SHP77 treated with DMSO at 0.1 percent for 48 hours (cell line): Measurements from ENCODE around the gene MCAM.

Experiments used
- DNase-seq: peaks from one replicate; lab custom pipeline; 2025; lab: John Stamatoyannopoulos, UW

Gene MCAM

DNA sequence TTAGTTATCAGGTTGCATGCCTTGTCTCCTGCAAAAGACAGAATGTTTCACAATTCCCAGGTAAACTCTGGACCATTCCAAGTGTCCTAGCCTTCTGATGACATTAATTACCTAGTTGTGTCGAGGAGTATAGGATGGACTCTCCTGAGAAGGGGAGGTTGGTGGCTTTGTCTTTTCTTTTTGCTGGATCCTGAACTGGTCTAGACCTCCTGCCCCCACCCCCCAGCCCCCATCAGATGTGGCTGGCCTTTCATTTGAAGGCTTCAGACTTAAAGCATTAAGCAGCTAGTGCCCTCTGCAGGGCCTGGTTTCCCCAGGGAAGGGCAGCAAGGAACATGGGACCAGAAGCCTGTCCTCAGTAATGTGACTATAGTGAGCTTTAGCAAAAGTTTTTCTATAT is 9.7 kb downstream of the MCAM start:
- DNase-seq = no peak

DNA sequence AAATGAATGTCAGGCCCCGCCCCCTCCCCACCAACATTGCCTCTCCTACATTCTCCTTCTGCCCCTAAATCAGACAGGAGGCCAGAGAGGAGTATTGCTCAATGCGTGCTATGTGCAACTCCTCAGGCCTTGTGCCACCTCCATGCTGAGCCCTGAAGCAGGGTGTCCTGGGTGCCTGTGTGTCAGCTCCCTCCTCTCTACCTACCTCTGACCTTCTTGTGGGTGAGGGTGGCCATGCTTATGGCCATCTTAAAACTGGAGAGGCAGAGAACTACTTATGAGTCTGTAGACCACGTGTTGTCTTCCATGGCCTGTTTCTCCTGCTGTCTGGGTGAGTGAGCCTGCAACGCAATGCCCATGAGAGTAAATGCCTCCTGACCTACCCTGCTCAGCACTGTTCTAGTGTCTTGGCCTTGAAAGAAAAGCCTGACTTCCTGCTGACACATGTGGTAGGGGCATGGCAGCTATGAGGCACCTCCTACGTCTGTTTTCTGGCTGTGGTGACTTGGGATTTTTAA is 10.5 kb downstream of the MCAM start:
- no peak for DNase-seq

DNA sequence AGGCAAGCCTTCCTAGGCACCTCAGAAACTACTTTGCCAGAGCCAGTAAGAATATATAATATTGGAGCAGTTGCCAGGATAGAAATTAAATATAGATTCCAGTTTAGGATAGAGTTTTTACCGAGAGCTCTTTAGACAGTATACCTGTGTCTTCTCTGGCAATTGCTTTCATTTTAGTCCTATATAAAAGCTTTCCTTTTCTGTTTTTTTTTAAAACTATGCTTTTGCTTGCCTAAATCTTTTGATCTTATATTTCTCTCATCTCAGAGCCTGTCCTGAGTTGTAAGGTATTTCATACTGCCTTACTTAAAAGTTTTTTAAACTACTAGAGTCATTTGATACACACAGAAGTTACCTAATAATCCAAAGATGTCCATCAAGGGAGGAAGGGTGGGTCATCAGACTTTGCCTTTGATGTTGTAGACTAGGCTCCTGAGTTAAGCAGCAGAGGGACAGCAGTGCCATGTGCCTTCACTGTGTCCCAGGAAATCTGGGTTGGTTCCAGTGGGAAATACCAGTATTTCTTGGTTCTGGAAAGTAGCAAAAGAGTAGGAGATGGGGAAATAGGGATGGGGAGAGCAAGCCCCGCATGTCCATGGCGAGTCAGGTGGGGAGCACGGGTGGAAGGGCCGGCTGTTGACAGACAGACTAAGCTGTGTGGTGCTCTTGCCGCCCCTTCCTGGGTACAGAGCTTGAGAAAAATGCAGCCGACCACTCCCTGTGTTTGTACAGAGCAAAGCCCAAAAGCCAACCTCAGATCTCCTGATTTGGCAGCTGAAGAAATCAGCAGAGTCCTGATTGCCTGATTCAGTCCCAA is 11.2 kb downstream of the MCAM start:
- no peak for DNase-seq

DNA sequence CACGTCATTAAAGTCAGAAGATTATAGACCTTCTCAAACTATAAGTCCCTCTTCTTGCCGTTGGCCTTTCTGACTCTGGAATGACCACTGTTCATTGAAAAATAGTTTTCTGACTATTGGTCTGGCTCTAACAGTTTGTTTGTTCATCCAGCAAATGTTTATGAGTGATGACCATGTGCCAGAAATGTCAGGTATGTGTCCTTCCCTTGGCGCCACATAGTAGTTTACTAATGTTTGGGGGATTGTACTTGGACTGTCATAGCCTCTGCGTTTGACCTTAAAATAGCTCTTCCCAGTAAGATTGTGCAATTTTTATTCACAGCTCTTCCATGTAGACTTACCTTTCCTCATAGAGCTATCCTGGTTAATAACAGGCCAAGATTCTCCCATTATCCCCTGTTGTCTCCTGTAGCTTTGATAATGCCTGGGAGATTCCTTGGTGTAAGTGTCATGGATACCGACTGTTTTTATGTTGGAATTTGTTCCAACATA is 13.7 kb downstream of the MCAM start:
- no peak for DNase-seq

DNA sequence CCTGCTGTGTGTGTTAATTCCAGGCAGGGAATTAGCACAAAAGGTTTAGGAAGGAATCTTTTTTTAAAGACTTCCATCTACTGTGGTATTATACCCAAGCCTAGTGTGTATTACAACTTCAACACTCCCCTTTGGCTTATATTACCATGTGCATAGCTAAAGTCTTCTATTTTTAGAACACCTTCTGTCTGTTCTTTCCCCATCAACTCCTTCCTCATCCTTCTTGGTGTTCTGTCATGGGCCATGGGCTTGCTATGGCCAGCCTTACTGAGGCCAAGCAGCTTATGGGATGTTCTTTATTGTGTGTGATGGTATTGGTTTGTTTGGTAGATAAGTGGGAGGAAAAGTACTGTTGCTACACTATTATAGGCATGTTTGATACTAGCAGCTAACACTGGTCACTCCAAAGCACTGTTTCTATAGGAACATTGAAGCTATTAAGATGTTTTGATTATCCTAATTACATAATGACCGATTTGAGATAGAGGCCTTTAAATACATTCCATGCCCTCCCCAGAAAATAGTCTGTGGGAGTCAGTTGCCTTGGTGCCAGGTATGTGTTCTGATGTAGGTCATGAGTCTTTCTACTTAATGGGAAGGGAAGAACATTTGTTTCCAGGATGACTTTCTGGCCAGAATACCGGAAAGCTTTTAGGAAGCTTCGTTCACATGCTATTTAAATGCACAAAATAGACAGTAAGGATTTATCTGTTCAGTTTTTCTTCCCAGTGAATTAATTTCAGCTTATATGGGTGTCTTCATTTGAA is 16.5 kb downstream of the MCAM start:
- DNase-seq = no peak

DNA sequence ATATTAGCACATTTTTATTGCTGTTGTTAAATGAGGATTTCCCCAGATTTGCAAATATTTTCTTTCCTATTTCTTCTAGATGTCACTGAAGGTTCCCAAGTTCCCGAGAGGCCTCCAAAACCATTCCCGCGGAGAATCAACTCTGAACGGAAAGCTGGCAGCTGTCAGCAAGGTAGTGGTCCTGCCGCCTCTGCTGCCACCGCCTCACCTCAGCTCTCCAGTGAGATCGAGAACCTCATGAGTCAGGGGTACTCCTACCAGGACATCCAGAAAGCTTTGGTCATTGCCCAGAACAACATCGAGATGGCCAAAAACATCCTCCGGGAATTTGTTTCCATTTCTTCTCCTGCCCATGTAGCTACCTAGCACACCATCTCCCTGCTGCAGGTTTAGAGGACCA is 17.5 kb downstream of the MCAM start:
- no peak for DNase-seq

DNA sequence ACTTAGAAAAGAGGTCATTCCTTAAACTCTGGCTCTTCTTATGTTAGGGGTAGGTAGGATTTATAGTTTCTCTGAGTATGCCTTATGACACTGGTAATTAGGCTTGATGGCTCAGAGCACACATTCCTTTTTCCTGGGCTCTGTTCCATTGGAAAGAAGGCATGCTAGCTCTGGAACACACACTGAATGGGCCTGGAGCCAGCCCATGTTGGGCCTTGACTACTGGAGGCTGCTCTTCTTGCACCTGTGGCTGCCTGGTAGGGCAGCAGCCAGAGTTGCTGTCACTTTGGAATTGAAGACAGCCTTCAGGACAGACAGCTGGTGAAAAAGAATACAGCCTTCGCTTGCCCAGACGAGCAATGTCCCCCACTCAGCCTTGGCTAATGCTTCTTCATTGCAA is 18.2 kb downstream of the MCAM start:
- DNase-seq = no peak

DNA sequence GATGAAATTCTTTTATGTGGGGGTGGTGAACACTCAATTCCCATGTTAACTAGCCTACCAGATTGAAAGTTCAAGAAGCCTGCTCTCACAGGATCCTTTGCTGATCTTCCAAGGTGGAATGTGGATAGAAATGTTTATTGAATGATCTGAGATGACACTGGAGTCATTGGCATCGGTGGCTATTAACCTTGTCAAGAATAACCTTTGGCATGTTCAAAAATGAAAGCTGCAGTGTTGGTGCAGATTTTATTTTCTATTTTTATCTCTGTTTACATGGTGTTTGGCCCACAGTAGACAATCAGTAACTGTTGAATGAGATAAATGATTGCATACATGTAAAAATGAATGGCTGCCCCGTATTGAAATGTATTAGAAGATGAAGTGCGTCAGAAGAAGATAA is 19.0 kb downstream of the MCAM start:
- no peak for DNase-seq

DNA sequence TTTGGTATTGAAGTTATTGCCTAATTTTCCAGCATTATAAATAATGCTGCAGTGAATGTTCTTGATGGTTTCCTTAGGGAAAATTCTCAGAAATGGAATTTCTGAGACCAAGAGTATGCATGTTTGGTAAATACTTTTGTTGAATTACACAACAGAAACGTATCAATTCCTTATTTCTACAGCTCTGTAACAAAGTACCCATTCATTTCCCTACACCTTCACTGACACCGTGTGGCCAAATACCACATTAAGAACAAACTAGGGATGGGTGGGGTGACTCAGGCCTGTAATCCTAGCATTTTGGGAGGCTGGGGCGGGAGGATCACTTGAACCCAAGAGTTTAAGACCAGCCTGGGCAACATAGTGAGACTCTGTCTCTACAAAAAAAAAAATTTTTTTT is 21.8 kb downstream of the MCAM start:
- no peak for DNase-seq

DNA sequence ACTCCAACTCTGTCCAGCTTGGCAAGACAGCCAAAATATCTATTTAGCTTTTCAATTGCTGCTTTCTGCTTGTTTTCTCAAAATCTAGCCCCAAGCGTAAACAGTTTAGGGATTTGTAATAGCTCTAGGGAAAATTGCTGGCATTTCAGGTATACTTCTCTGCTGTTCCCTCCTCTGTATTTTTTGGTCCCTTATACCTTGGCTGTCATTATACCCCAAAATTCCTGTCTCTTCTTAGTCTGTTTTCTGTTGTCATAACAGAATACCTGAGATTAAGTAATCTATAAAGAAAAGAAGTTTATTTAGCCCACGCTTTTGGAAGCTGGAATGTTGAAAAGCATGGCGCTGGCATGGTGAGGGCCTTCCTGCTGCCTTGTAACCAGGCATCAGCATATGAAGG is 23.5 kb downstream of the MCAM start:
- no peak for DNase-seq

DNA sequence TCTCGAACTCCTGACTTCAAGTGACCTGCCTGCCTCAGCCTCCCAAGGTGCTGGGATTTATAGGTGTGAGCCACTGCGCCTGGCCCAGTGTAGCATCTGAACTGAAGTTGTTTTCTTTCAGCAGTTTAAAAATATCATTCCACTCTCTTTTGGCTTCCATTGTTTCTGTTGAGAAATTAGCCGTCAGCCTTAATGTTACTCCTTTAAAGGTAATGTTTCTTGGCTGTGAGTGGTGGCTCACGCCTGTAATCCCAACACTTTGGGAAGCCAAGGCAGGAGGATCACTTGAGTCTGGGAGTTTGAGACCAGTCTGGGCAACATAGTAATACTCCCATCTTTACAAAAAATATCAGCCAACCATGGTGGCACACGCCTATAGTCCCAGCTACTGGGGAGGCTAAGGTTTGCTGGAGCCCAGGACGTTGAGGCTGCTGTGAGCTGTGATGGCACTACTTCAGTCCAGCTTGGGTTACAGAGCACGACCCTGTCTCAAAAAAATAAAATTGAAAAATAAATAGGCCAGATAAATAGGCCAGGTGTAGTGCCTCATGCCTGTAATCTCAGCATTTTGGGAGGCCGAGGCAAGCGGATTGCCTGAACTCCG is 25.9 kb downstream of the MCAM start:
- no peak for DNase-seq

DNA sequence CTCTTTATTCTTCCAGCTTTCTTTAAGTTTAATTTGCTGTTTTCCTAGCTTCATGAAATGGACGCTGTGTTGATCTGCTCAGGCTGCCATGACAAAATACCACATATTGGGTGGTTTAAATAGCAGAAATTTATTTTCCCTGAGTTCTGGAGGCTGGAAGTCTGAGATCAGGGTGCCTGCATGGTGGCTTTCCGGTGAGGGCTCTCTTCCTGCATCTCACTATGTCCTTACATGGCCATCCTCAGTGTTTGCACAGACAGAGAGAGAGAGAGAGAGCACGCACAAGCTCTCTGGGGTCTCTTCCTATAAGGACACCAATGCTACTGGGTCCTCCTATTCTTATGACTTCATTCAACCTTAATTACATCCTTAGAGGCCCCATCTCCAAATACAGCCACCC is 28.7 kb downstream of the MCAM start:
- DNase-seq = no peak

DNA sequence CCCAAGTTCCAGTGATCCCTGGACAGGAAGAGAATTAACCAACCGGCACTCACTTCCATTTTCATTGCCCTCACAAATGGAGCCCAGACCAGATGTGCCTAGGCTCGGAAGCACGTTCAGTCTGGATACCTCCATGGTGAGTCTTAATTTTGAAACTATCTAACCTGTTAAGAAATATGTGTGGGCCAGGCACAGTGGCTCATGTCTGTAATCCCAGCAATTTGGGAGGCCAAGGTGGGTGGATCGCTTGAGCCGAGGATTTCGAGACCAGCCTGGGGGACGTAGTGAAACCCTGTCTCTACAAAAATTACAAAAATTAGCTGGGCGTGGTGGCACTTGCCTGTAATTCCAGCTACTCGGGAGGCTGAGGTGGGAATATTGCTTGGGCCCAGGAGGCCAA is 31.5 kb downstream of the MCAM start:
- DNase-seq = no peak

DNA sequence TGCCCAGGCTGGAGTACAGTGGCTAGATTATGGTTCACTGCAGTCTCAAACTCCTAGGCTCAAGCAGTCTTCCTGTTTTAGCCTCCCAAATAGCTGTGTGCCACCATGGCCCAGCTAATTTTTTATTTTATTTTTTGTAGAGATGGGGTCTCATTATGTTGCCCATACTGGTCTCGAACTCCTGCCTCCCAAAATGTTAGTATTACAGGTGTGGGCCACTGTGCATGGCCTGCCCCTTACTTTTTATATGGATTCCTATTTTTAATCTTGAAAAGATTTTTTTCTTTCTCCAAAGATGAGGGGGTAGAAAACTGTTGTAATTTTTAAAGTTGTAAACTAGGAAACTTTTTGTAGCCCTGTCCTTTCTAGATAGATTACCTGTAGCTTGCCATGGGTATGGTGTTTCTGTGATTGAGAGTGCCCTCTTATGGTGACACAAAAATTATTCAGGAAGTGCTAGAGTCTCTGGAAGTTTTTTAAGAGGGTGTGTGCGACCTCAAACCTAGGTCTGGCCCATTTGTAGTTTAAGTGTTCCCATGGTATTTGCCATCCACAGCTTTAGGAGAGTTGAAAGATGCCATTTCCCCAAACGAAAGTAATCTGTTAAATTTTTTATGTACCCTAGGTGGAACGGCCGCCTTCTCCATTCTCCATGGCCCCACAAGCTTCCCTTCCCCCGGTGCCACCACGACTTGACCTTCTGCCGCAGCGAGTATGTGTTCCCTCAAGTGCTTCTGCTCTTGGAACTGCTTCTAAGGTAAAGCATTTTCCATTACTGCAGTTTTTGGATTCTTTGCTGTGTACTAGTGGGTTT is 32.4 kb downstream of the MCAM start:
- DNase-seq = no peak

DNA sequence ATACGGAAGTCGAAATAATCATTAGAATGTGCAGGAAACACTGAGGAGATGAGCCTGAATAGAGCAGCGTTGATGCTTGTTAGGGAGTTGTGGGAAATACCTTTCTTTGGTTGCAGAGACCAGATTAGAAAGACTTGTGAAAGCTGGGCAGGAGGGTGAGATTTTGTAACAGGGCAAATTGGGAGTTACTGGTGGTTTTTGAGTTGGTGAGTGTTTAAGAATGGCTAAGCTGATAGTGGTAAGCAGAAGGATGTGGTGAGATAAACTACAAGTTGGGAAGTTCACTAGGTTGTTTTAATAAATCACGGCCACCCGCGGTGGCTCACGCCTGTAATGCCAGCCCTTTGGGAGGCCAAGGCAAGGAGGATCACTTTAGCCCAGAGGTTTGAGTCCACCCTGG is 34.4 kb downstream of the MCAM start:
- DNase-seq = no peak

DNA sequence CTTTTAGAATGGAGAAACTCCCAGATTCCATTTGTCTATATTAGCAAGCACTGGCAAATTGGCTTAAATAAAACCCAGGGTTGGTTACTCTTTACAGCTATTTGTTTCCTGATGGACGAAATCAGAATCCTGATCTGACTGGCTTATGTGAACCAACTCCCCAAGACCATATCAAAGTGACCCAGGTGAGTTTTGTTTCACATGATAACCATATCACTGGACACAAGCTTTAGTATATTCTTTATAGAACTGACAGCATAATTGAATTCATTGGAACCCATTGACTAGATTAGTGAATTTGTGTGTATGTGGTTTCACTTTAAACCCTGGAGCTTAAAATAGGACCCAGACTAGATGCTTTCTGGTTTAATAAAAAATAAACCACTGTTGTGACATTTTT is 39.3 kb downstream of the MCAM start:
- no peak for DNase-seq

DNA sequence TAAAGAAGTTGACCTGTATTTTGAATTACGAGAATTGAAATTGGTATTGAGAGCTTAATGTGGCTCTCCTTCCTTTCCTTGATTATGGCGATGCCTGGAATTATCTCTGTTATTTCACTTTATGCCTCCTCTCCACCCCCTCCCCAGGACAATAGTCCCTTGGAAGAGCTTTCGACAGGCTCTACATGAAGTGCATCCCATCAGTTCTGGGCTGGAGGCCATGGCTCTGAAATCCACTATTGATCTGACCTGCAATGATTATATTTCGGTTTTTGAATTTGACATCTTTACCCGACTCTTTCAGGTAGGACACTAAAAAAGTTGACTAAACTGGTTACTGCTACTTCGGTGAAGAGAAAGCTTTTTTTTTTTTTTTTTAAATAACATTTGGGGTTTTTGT is 43.2 kb downstream of the MCAM start:
- DNase-seq = no peak

DNA sequence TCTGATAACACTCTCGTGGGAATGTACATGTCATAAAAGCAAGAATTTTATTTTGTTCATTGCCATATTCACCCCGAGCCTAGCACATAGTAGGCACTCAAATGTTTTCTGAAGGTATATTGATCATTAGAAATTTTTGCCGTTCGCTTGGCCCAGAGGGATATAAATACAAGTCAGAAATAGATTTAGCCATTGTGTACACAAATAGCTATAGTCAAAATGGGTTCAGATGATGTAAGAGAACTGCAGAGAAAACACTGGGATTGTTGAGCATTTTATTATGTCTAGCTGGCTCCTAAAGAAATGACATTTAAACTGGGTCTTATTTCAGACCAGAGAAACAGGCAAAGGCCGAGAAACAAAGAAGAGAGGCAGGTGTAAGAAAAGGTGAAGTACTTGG is 49.3 kb downstream of the MCAM start:
- DNase-seq = no peak

DNA sequence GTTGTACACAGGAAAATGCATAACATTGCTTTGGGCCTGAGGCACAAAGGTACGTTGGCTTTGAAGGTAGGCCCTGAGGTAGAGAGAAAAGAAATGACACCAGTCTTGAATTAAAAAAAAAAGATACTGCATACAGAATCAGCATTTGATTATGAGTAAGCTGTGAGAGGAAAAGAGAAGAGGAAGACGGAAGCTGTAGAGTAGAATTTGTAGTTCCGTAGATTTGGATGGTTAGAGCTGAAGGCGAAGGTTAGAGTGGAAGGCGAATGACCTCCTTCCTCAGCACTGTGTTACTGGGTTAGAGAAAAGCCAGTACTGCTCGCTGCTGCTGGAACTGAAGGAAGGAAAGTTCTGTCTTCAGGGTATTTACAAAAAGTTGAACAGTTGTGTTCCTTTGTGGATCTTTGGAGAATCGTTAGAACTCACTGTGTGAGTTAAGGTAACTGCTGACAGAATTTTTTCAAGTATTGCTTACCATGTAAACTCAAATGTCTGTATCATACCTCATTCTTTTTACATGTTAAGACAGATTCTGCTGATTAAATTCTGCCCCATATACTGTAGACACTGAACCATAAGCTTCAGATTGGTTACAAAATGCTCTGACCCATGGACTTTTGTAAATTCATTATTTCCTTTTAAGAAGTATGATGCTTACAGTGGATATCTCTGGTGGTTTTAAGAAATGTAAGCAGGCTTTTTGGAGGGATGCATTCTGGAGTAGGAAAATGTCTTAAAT is 50.2 kb downstream of the MCAM start:
- DNase-seq = no peak

DNA sequence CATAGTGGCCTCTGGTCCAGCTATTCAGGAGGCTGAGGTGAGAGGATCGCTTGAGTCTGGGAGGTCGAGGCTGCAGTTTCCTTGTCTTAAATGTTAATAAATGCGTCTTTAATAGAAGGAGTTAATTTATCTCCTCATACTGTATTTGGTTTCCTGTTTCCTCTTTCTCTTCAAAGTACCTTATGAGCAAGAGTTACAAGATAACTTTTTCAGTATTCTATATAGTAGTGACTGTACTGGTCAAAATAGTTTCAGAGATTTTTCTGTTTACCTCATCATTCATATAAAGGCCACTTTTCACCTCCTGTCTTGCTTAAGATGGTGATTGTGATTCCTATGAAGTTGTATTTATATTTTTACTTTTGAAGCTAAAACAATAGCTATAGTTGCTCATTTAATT is 50.9 kb downstream of the MCAM start:
- no peak for DNase-seq

DNA sequence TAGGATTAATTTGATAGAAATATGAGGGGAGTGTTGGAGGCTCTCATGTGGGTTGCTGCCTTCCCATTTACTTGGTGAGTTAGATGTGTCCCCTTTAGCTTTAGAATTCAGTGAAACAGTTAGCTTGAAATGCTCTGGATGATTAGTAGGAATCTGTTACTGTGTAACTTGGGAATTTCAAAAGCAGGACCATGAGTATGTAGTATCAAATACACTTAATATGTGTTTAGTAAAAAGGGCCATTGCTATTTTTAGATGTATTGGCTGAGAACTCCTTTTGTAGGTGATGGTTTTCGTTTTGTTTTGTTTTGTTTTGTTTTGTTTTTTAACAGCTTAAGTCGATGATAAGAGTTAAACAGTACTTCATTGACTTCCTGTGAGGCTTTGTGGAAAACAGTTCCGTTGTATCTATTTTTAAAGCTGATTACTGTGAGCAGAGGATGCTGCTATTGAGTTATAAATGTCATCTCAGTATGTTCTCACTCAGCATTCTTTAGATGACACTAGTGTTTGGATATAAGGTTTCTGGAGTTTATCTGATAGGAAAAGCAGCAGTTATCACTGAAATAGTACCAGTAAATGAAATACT is 53.5 kb downstream of the MCAM start:
- DNase-seq = no peak
